ENCODE measurements around the gene ASIC5.

GRCh38 chr4:155846929-155847328 lies 19.1 kb downstream of the ASIC5 start:
- TF ChIP-seq CTCF (IDR thresholded peaks at IDR 0.05): no peak
- no peak for TF ChIP-seq POLR2A (IDR thresholded peaks at IDR 0.05)
- TF ChIP-seq EP300 (IDR thresholded peaks at IDR 0.05): no peak

Data from ovary (tissue), 3 donors.